ENCODE results near the gene DDX41.

The DDX41 gene

GRCh38 chr5:177483994-177484901 lies 32.5 kb downstream of the DDX41 start:
- no peak for DNase-seq (ENCODE audit: low read depth)

GRCh38 chr5:177483042-177483441 lies 33.7 kb downstream of the DDX41 start:
- no peak for DNase-seq (ENCODE audit: low read depth)

- no peak for DNase-seq (ENCODE audit: low read depth)
Observed at GRCh38 chr5:177482359-177482795, 34.4 kb downstream of the DDX41 start.

GRCh38 chr5:177479774-177480173 lies 37.0 kb downstream of the DDX41 start:
- peak; percentile 37 for DNase-seq (ENCODE audit: low read depth)

GRCh38 chr5:177478711-177479646 lies 37.8 kb downstream of the DDX41 start:
- peak; percentile 45 for DNase-seq (ENCODE audit: low read depth)

GRCh38 chr5:177477701-177478477 lies 38.9 kb downstream of the DDX41 start:
- no peak for DNase-seq (ENCODE audit: low read depth)

GRCh38 chr5:177476531-177477233 lies 40.1 kb downstream of the DDX41 start:
- peak; percentile 58 for DNase-seq (ENCODE audit: low read depth)

- DNase-seq (ENCODE audit: low read depth), result no peak
Observed at GRCh38 chr5:177475563-177476427, 41.0 kb downstream of the DDX41 start.

GRCh38 chr5:177474846-177475562 lies 41.8 kb downstream of the DDX41 start:
- no peak for DNase-seq (ENCODE audit: low read depth)

GRCh38 chr5:177474002-177474476 lies 42.7 kb downstream of the DDX41 start:
- no peak for DNase-seq (ENCODE audit: low read depth)

GRCh38 chr5:177473443-177474001 lies 43.2 kb downstream of the DDX41 start, which contains the start of gene DBN1:
Gene DBN1 (minus strand): TSS chr5:177473634. CDS start chr5:177473521, 113 bp downstream.
- peak; percentile 53 for DNase-seq (ENCODE audit: low read depth)

- DNase-seq (ENCODE audit: low read depth), result no peak
Observed at GRCh38 chr5:177472460-177473442, 44.0 kb downstream of the DDX41 start.

- DNase-seq (ENCODE audit: low read depth), result peak; percentile 42
Observed at GRCh38 chr5:177471610-177472356, 45.0 kb downstream of the DDX41 start.

- DNase-seq (ENCODE audit: low read depth), result no peak
Observed at GRCh38 chr5:177470759-177471536, 45.8 kb downstream of the DDX41 start.

GRCh38 chr5:177469750-177470525 lies 46.8 kb downstream of the DDX41 start:
- no peak for DNase-seq (ENCODE audit: low read depth)

All from fibroblast of gingiva (primary cell).